GM04503 (cell line): ENCODE results near the gene MMP19.
"Not testable (repeated sequence)": the region's sequence is repeated elsewhere in the genome, so short reads cannot be mapped to it uniquely, and the experiment has no call there.

Source experiments
- DNase-seq: peaks from one replicate; pipeline ENCODE4 v3.0.0-alpha.2; 2012; ENCODE audit warnings: low read depth

The MMP19 gene

GRCh38 chr12:55842681-55843429, at the start of gene MMP19:
MMP19 (minus strand) TSS chr12:55842936; CDS start chr12:55842830, 106 bp downstream.
- no peak for DNase-seq

- no peak for DNase-seq
These were observed 48.6 kb upstream of the MMP19 start for GRCh38 chr12:55891310-55891709.

GRCh38 chr12:55885113-55885512, 42.4 kb upstream of the MMP19 start:
- DNase-seq: no peak

- no peak for DNase-seq
These were observed 35.1 kb upstream of the MMP19 start for GRCh38 chr12:55877824-55878223.

GRCh38 chr12:55875704-55876467, 33.1 kb upstream of the MMP19 start:
- DNase-seq: no peak

GRCh38 chr12:55874443-55874842, 31.7 kb upstream of the MMP19 start:
- no peak for DNase-seq

GRCh38 chr12:55866454-55867004, 23.8 kb upstream of the MMP19 start:
- DNase-seq: not testable (repeated sequence)

GRCh38 chr12:55865327-55865726, 22.6 kb upstream of the MMP19 start:
- DNase-seq: no peak

GRCh38 chr12:55862931-55863330, 20.2 kb upstream of the MMP19 start:
- DNase-seq: not testable (repeated sequence)

- no peak for DNase-seq
These were observed 19.6 kb upstream of the MMP19 start for GRCh38 chr12:55862286-55862685.

- no peak for DNase-seq
These were observed 19.1 kb upstream of the MMP19 start for GRCh38 chr12:55861871-55862270.

GRCh38 chr12:55861396-55861795, 18.7 kb upstream of the MMP19 start:
- no peak for DNase-seq

GRCh38 chr12:55852740-55853139, 10.0 kb upstream of the MMP19 start:
- DNase-seq: no peak

GRCh38 chr12:55850893-55851292, 8.2 kb upstream of the MMP19 start:
- no peak for DNase-seq

GRCh38 chr12:55850401-55850800, 7.7 kb upstream of the MMP19 start:
- DNase-seq: no peak

GRCh38 chr12:55849616-55850343, 7.0 kb upstream of the MMP19 start:
- no peak for DNase-seq

- DNase-seq: peak; percentile 98
These were observed 5.0 kb upstream of the MMP19 start for GRCh38 chr12:55847603-55848291.

- DNase-seq: no peak
These were observed 4.3 kb upstream of the MMP19 start for GRCh38 chr12:55847033-55847432.

- DNase-seq: no peak
These were observed 3.2 kb upstream of the MMP19 start for GRCh38 chr12:55845785-55846496.

GRCh38 chr12:55845361-55845760, 2.6 kb upstream of the MMP19 start:
- no peak for DNase-seq

GRCh38 chr12:55844961-55845360, 2.2 kb upstream of the MMP19 start:
- no peak for DNase-seq
